ENCODE measurements around the gene STK33. TPM values are rescaled to one million over a fixed set of nuclear protein-coding genes. Genes with fewer than 3 reads are reported as not detected.

The STK33 gene
- total RNA-seq, 1 experiment from 2014 or later = 1.6 TPM

GRCh38 chr11:8381343-8381742, 212.7 kb downstream of the STK33 start:
- DNase-seq (ENCODE audit: extremely low read depth, low read depth) = no peak

- no peak for DNase-seq (ENCODE audit: extremely low read depth, low read depth)
Observed at GRCh38 chr11:8375932-8376331, 218.1 kb downstream of the STK33 start.

GRCh38 chr11:8375460-8375859, 218.6 kb downstream of the STK33 start:
- DNase-seq (ENCODE audit: extremely low read depth, low read depth) = no peak

GRCh38 chr11:8374716-8375115, 219.3 kb downstream of the STK33 start:
- no peak for DNase-seq (ENCODE audit: extremely low read depth, low read depth)

- DNase-seq (ENCODE audit: extremely low read depth, low read depth) = no peak
Observed at GRCh38 chr11:8373519-8374432, 220.3 kb downstream of the STK33 start.

- DNase-seq (ENCODE audit: extremely low read depth, low read depth) = no peak
Observed at GRCh38 chr11:8372641-8373381, 221.2 kb downstream of the STK33 start.

GRCh38 chr11:8371516-8371884, 222.5 kb downstream of the STK33 start:
- no peak for DNase-seq (ENCODE audit: extremely low read depth, low read depth)

GRCh38 chr11:8370812-8371515, 223.1 kb downstream of the STK33 start:
- no peak for DNase-seq (ENCODE audit: extremely low read depth, low read depth)

- DNase-seq (ENCODE audit: extremely low read depth, low read depth) = no peak
Observed at GRCh38 chr11:8369592-8370205, 224.3 kb downstream of the STK33 start.

GRCh38 chr11:8368772-8369171, 225.3 kb downstream of the STK33 start:
- no peak for DNase-seq (ENCODE audit: extremely low read depth, low read depth)

- DNase-seq (ENCODE audit: extremely low read depth, low read depth) = no peak
Observed at GRCh38 chr11:8368194-8368593, 225.8 kb downstream of the STK33 start.

GRCh38 chr11:8366316-8366715, 227.7 kb downstream of the STK33 start:
- no peak for DNase-seq (ENCODE audit: extremely low read depth, low read depth)

- DNase-seq (ENCODE audit: extremely low read depth, low read depth) = no peak
Observed at GRCh38 chr11:8365216-8365941, 228.6 kb downstream of the STK33 start.

- DNase-seq (ENCODE audit: extremely low read depth, low read depth) = no peak
Observed at GRCh38 chr11:8363921-8364320, 230.1 kb downstream of the STK33 start.

- DNase-seq (ENCODE audit: extremely low read depth, low read depth) = no peak
Observed at GRCh38 chr11:8362899-8363298, 231.1 kb downstream of the STK33 start.

GRCh38 chr11:8362491-8362890, 231.5 kb downstream of the STK33 start:
- DNase-seq (ENCODE audit: extremely low read depth, low read depth) = no peak

- no peak for DNase-seq (ENCODE audit: extremely low read depth, low read depth)
Observed at GRCh38 chr11:8361664-8362210, 232.3 kb downstream of the STK33 start.

GRCh38 chr11:8361206-8361605, 232.8 kb downstream of the STK33 start:
- no peak for DNase-seq (ENCODE audit: extremely low read depth, low read depth)

GRCh38 chr11:8360086-8360828, 233.8 kb downstream of the STK33 start:
- DNase-seq (ENCODE audit: extremely low read depth, low read depth) = no peak
